Measurements from ENCODE around the gene SLAMF9. TPM values are rescaled to one million over a fixed set of nuclear protein-coding genes. Genes with fewer than 3 reads are reported as not detected.

The SLAMF9 gene
- total RNA-seq, 1 experiment from 2014 or later: not detected

DNA sequence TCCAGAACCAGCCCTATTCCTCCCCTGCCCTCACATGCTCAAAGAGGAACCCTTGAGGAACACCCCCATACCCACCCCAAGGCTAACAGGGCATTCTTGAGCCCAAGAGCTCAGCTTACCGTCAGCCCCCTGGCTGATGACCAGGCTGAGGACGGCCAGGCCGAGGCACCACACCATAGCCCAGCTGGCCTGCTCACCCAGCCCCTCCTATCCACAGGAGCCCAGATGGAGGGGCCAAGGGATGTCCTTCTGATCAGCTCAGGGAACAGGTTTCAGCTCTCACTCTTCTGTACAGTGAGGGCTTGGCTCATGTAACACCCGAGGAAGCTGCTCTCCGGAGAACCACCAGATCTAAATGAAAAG is 10.8 kb downstream of the SLAMF9 start:
- H3K27me3 ChIP-seq (ENCODE audit: insufficient read depth, low read length): no peaks in the 10 kb centered on the region
- H4K8ac ChIP-seq (replicated peaks; ENCODE audit: insufficient read length, low read depth, low read length): no peak overlapping the region
- H3K27me3 Mint-ChIP-seq (ENCODE audit: low read depth): peaks cover 3% of the 10 kb centered on the region
- no peaks in the 10 kb centered on the region for H3K79me1 ChIP-seq (ENCODE audit: insufficient read depth, low read depth, low read length, poor library complexity, severe bottlenecking)
- H4K91ac ChIP-seq (ENCODE audit: insufficient read length, low read depth, low read length): no peak overlapping the region
- H3K4me1 Mint-ChIP-seq: peaks cover 31 to 58% of the 10 kb centered on the region in 2 experiments
- H4K5ac ChIP-seq (ENCODE audit: insufficient read length, low read depth, low read length): no peak overlapping the region
- H3K4ac ChIP-seq (ENCODE audit: low read depth, low read length): no peak overlapping the region
- H2AFZ ChIP-seq (ENCODE audit: low read length): no peak overlapping the region
- H2BK120ac ChIP-seq (ENCODE audit: low read depth, low read length, poor library complexity, severe bottlenecking): no peak overlapping the region
- no peaks in the 10 kb centered on the region; the same call in 1 of the 2 replicates for H3K4me1 ChIP-seq (ENCODE audit: insufficient read depth, low read length)
- peaks cover 8 to 13% (median 8%) of the 10 kb centered on the region in 3 experiments; a peak in 6 of 7 replicates for H3K36me3 Mint-ChIP-seq (ENCODE audit: insufficient read depth in 1 of 3, low read depth in 3 of 3)
- no peak for DNase-seq
- WGBS (ENCODE audit: extremely low coverage, insufficient read length, low lambda C conversion rate): no CpG with 5 or more reads among the region's 5 CpGs
- no peaks in the 10 kb centered on the region for H4K20me1 ChIP-seq (ENCODE audit: control insufficient read depth, insufficient read depth, insufficient read length)
- H3K56ac ChIP-seq (ENCODE audit: insufficient read length, low read depth, low read length): no peak overlapping the region
- H2AK5ac ChIP-seq (ENCODE audit: insufficient read length, low read length): no peak overlapping the region
- no peak overlapping the region for H2BK12ac ChIP-seq (ENCODE audit: insufficient read length, low read depth, low read length)
- no peaks in the 10 kb centered on the region for H3K9me3 Mint-ChIP-seq
- H3K4me3 Mint-ChIP-seq: peak overlapping the region in 1 of 2 experiments; percentile 48; a peak in 1 of 5 replicates
- TF ChIP-seq CTCF (conservative IDR thresholded peaks at IDR 0.05): no peak
- no peaks in the 10 kb centered on the region for H3K79me2 ChIP-seq (ENCODE audit: insufficient read depth, low read length)
- peaks cover 10% of the 10 kb centered on the region for H3K23me2 ChIP-seq (ENCODE audit: insufficient read length, low read depth, low read length, poor library complexity, severe bottlenecking)
- no peak overlapping the region for H3T11ph ChIP-seq (ENCODE audit: low read length)
- H3K14ac ChIP-seq (ENCODE audit: insufficient read depth, low read length): no peak overlapping the region
- no peak overlapping the region; a peak in 1 of 7 replicates for H3K27ac Mint-ChIP-seq
- no peak overlapping the region for H3K9ac ChIP-seq (ENCODE audit: extremely low read depth, insufficient read length, low read length)
- H3K4me2 ChIP-seq (ENCODE audit: insufficient read depth, insufficient read length, low read length): no peak overlapping the region
- no peak overlapping the region for H3K18ac ChIP-seq (ENCODE audit: insufficient read length, low read depth, low read length)
- H3K27ac ChIP-seq (ENCODE audit: insufficient read length, low read depth, low read length): no peak overlapping the region
- no peak overlapping the region for H2BK20ac ChIP-seq (ENCODE audit: low read depth, low read length, poor library complexity, severe bottlenecking)
- H3K23ac ChIP-seq (ENCODE audit: insufficient read length, low read depth, low read length): no peak overlapping the region
- no peak overlapping the region for H2BK15ac ChIP-seq (ENCODE audit: low read depth, low read length)
- H2BK5ac ChIP-seq (ENCODE audit: insufficient read length, low read length): no peak overlapping the region
- H3K9me3 ChIP-seq (ENCODE audit: control insufficient read depth, low read depth, low read length): no peaks in the 10 kb centered on the region

Measured in H9 (cell line).